Sigmoid colon (tissue), 4 donors: Measurements from ENCODE around the gene DDN.

ENCODE experiments used
- CTCF ChIP-seq, 4 experiments: fragments of 450-650 bp in 3 of 4; fragments of 200-600 bp in 1 of 4; IDR thresholded peaks; one replicate each; pipeline ENCODE4 v1.5.1; 2016 to 2019; ENCODE audit warnings: antibody characterized with exemption in 4 of 4, mild to moderate bottlenecking in 3 of 4, moderate library complexity in 2 of 4
- EP300 ChIP-seq, 4 donors: sonication (generic); formaldehyde crosslinking; IDR thresholded peaks; one replicate each; pipeline ENCODE4 v1.6.1; 2017; ENCODE audit warnings: antibody characterized with exemption in 4 of 4
- POLR2A ChIP-seq, 2 donors: fragments of 450-650 bp; IDR thresholded peaks; one replicate each; pipeline ENCODE4 v1.6.1; 2016; ENCODE audit warnings: antibody characterized with exemption in 2 of 2, mild to moderate bottlenecking in 2 of 2, moderate library complexity in 2 of 2
- POLR2AphosphoS5 ChIP-seq, 4 donors: sonication (generic); formaldehyde crosslinking; IDR thresholded peaks; one replicate each; pipeline ENCODE4 v1.6.1; 2017; ENCODE audit warnings: antibody characterized with exemption in 4 of 4

GRCh38 chr12:48993787-48994186 lies 5.4 kb downstream of the DDN start:
- no peak for TF ChIP-seq POLR2A (IDR thresholded peaks at IDR 0.05)
- no peak for TF ChIP-seq CTCF (IDR thresholded peaks at IDR 0.05)
- no peak for TF ChIP-seq POLR2AphosphoS5 (IDR thresholded peaks at IDR 0.05)
- no peak for TF ChIP-seq EP300 (IDR thresholded peaks at IDR 0.05)
